SK-N-MC (cell line): Measurements from ENCODE around the gene IL36G.

Experiments used
- EZH2 ChIP-seq: fragments of 200-600 bp; sonication (generic); IDR thresholded peaks from one replicate; pipeline ENCODE4 v1.6.1; 2017; ENCODE audit warnings: antibody characterized with exemption
- FOXP2 ChIP-seq: optimal IDR thresholded peaks from 2 replicates; pipeline ENCODE3; 2011; ENCODE audit warnings: mild to moderate bottlenecking, moderate library complexity; ENCODE audit not compliant: insufficient read depth; ENCODE audit errors: extremely low read length, control extremely low read depth
- POLR2AphosphoS5 ChIP-seq: IDR thresholded peaks from 2 replicates; pipeline ENCODE4 v1.6.1; 2012; ENCODE audit warnings: mild to moderate bottlenecking, low read depth, low read length, borderline replicate concordance

DNA sequence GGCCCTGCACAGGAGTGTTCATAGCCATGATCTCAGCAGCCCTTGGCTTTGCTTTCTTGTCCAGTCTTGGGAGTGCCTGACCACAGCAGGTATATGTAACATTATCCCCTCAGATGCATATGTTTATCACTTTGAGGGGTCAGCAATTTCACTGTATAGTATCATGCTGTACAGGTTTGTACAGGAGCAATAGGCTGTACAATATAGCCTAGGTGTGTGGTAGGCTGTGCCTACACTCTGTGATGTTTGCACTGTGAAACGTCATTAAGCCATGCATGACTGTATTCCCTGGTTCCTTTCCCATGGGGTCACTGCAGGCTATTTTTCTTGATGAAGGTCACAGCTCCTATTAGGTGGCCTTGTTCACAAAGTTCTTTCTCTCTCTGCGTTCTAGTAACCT lies 4.7 kb upstream of the IL36G start:
- TF ChIP-seq FOXP2 (no peak), EZH2 (no peak), POLR2AphosphoS5 (no peak)
